Omental fat pad (tissue), 4 donors: ENCODE results near the gene FRMPD2. TPM values are rescaled to one million over a fixed set of nuclear protein-coding genes. Genes with fewer than 3 reads are reported as not detected.
"Not testable (repeated sequence)": the region's sequence is repeated elsewhere in the genome, so short reads cannot be mapped to it uniquely, and the experiment has no call there.

ENCODE experiments used
- ATAC-seq: fragments of 150-250 bp; one replicate; pipeline ENCODE4 v1.9.1; 2016; ENCODE audit warnings: mild to moderate bottlenecking, moderate library complexity; ENCODE audit not compliant: low FRiP score
- DNase-seq: peaks from one replicate; pipeline ENCODE4 v3.0.0-alpha.2; 2019; ENCODE audit warnings: low spot score
- total RNA-seq, 4 donors: library from RNA; depleted of rRNA; stranded (reverse); fragments of >200 nt; gene quantifications; one replicate each; pipeline ENCODE4 v1.1.0, GENCODE V29; 2016
- TF ChIP-seq, protein P1 (sequence below), 3 donors: fragments of 450-650 bp; IDR thresholded peaks; one replicate each; pipeline ENCODE4 v1.5.1; 2016 to 2017; ENCODE audit warnings: antibody characterized with exemption in 3 of 3, mild to moderate bottlenecking in 3 of 3, moderate library complexity in 2 of 3

The FRMPD2 gene
- total RNA-seq, 4 donors from 2014 or later = not detected

DNA sequence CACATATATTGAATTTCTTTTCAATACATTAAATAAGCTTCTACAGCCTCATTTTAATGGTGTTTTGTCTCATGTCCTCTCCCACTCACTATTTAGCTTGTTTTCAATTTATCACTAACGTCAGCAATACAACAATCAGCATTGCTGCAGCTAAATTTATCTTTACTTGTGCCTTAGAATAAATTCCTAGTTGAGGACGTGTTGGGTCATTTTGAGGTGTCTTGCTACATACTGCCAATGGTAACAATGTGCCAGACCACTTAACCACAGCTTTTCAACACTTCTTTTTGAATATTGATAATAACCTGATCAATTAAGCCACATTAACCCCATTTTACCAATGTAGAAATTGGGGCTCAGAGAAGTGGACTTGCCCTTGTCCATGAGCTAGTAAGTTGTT is 26.0 kb downstream of the FRMPD2 start:
- ATAC-seq (no peak), DNase-seq (no peak)
- TF ChIP-seq, protein P1, sequence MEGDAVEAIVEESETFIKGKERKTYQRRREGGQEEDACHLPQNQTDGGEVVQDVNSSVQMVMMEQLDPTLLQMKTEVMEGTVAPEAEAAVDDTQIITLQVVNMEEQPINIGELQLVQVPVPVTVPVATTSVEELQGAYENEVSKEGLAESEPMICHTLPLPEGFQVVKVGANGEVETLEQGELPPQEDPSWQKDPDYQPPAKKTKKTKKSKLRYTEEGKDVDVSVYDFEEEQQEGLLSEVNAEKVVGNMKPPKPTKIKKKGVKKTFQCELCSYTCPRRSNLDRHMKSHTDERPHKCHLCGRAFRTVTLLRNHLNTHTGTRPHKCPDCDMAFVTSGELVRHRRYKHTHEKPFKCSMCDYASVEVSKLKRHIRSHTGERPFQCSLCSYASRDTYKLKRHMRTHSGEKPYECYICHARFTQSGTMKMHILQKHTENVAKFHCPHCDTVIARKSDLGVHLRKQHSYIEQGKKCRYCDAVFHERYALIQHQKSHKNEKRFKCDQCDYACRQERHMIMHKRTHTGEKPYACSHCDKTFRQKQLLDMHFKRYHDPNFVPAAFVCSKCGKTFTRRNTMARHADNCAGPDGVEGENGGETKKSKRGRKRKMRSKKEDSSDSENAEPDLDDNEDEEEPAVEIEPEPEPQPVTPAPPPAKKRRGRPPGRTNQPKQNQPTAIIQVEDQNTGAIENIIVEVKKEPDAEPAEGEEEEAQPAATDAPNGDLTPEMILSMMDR (IDR thresholded peaks at IDR 0.05) = no peak

DNA sequence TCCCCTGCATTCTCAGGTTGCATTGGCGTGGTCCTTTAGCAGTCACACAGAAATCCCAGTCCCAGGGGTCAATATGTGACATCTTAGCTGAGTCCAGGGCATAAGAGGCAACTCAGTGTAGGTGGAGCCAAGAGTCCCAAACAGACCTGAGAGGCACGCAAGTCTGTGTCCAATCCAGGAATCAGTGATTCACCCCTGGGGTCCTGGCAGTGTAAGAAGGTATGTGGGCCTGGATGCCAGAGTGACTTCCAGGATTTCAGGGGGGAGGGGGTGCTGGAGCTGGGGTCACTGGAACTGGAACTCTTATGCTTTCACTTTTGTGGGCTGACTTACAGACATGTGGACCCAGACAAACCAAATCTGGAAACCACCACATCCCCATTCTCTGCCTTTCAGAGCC is 26.8 kb downstream of the FRMPD2 start:
- TF ChIP-seq, protein P1 (IDR thresholded peaks at IDR 0.05) = no peak
- no peak for DNase-seq
- ATAC-seq = no peak

DNA sequence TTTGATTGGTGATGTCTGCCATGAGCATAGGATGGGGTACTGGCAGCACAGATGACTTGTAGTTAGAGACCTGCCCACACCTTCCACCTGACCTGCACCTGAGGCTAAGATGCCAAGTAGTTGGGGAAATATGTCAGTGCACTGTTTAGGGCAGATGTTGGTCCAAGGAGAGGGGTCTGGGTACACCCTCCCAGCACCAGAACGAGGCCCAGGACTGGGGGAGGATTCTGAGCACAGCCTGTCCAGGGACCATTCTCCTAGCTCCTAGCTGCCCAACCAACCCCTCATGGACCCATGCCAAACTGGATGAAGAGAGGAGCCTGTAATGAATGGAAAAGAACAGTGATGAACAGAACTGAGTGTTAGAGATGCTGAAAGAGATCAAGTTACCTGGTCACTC is 28.0 kb downstream of the FRMPD2 start:
- TF ChIP-seq, protein P1 (IDR thresholded peaks at IDR 0.05) = no peak
- ATAC-seq (no peak), DNase-seq (no peak)

- TF ChIP-seq, protein P1 (IDR thresholded peaks at IDR 0.05) = no peak
- DNase-seq (no peak), ATAC-seq (no peak)
Measured at GRCh38 chr10:48245977-48246376, 28.5 kb downstream of the FRMPD2 start.

DNA sequence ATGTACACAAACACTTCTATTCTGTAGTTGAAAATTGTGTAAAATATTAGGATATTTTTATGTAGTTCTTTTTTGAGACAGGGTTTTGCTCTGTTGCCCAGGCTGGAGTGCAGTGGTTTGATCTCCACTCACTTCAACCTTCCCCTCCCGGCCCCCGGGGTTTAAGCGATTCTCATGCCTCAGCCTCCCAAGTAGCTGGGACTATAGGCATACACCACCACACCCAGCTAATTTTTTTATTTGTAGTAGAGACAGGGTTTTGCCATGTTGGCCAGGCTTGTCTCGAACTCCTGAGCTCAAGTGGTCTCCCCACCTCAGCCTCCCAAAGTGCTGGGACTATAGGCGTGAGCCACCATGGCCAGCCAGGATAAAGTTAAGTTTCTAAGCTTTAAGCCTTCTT is 30.6 kb downstream of the FRMPD2 start:
- not testable (repeated sequence) for ATAC-seq, DNase-seq

DNA sequence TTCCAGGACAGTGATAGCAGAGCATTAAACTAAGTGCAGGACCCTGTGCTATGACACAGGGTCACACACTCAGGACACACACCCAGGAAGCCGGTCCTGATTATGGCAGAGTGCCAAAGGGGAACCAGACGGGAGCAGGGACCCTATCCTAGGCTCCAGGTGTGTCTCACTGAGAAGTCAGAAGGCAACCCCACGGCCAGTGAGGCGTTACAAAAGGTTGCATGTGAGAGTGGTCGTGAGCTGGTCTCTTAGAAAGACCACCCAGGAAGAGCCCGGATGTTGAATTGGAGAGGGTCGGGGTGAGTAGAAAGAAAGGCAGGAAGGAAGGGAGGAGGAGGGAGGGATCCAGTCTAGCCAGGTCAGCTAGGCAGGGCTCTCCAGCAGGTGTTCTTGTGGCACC is 31.0 kb downstream of the FRMPD2 start:
- DNase-seq (no peak), ATAC-seq (no peak)
- TF ChIP-seq, protein P1 (IDR thresholded peaks at IDR 0.05) = no peak

GRCh38 chr10:48242171-48242904 is 32.2 kb downstream of the FRMPD2 start:
- TF ChIP-seq, protein P1 (IDR thresholded peaks at IDR 0.05) = no peak
- ATAC-seq = no peak
- no peak for DNase-seq
